AG09309 (cell line): ENCODE results near the gene EYS.
"Not testable (repeated sequence)": the region's sequence is repeated elsewhere in the genome, so short reads cannot be mapped to it uniquely, and the experiment has no call there.

Source experiments
- DNase-seq: peaks from one replicate; pipeline ENCODE4 v3.0.0-alpha.2; 2010; ENCODE audit warnings: low read depth
- H3K4me3 ChIP-seq: 2 replicates; pipeline ENCODE4 v1.5.1; 2011; ENCODE audit warnings: mild to moderate bottlenecking, low read depth, low read length, moderate library complexity; ENCODE audit not compliant: control insufficient read depth
- CTCF ChIP-seq: IDR thresholded peaks from 2 replicates; pipeline ENCODE4 v1.5.1; 2011; ENCODE audit warnings: mild to moderate bottlenecking, low read depth, low read length, inconsistent platforms; ENCODE audit not compliant: insufficient read depth, control insufficient read depth; ENCODE audit errors: missing control alignments

Gene EYS

DNA sequence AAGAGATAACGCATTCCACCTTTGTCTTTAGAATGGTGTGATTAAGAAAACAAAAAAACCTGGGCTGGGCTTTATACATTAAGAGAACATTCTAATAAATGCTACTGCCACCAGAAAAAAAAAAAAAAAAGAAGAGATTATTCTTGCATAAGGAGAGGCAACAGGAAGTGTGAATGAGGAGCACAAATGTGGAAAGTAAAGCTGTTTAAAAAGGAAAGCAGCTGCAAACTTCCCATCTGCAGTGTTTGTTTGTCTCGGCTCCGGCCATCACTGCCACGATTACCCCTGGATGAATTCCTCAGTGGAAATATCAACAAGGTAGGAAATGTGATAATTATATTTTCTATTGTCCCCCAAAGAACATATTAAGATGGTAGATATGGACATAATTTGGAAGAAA is 1847.5 kb downstream of the EYS start:
- TF ChIP-seq CTCF: no peak

GRCh38 chr6:63858691-63859090 is 1848.3 kb downstream of the EYS start:
- TF ChIP-seq CTCF: no peak
- DNase-seq: no peak

More for the DNA sequence above, 1847.5 kb downstream of the EYS start:
- DNase-seq: no peak
- no peak overlapping the region for H3K4me3 ChIP-seq

DNA sequence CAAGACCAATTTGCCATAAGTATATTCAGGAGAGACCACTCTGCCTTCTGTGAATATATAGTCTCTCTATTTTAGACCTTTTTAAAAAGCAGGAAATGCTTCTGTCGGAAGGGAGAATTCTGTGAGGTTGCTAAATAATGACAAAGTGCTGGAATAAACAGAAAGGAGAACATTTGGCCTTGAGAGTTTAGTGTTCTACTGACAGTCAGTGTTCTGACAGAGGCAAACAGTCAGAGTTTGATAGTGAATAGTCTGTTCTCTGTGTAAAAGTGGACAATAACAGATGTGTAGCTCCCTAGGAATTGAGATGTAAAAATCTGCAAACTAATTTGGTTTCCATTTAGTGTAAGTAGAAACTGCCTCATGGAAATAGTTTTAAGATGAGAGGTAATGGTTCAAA is 1850.8 kb downstream of the EYS start:
- H3K4me3 ChIP-seq: no peak overlapping the region
- no peak for TF ChIP-seq CTCF
- DNase-seq: no peak

More at GRCh38 chr6:63858691-63859090, 1848.3 kb downstream of the EYS start:
- H3K4me3 ChIP-seq: no peak overlapping the region

- no peak for TF ChIP-seq CTCF
- no peak overlapping the region for H3K4me3 ChIP-seq
- no peak for DNase-seq
Measured at GRCh38 chr6:63844287-63844686, 1862.7 kb downstream of the EYS start.

DNA sequence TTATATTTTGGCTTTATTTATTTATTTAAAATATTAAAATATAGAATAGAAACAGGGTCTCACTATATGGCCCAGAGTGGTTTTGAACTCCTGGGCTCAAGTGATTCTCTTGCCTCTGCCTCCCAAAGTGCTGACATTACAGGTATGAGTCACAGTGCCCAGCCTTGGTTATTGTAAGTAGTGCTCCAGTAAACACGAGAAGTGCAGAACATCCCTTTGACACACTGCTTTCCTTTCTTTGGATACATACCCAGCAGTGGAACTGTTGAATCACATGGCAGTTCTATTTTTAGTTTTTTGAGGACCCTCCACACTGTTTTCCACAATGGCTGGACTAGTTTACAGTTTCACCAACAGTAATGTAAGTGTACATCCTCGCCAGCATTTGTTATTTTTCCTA is 1867.5 kb downstream of the EYS start:
- no peak overlapping the region for H3K4me3 ChIP-seq
- no peak for DNase-seq
- no peak for TF ChIP-seq CTCF

- DNase-seq: not testable (repeated sequence)
Measured at GRCh38 chr6:63828678-63829077, 1878.3 kb downstream of the EYS start.

GRCh38 chr6:63824722-63825121 is 1882.3 kb downstream of the EYS start:
- DNase-seq: no peak
- TF ChIP-seq CTCF: no peak
- no peak overlapping the region for H3K4me3 ChIP-seq

More at GRCh38 chr6:63828678-63829077, 1878.3 kb downstream of the EYS start:
- not testable (repeated sequence) for H3K4me3 ChIP-seq

DNA sequence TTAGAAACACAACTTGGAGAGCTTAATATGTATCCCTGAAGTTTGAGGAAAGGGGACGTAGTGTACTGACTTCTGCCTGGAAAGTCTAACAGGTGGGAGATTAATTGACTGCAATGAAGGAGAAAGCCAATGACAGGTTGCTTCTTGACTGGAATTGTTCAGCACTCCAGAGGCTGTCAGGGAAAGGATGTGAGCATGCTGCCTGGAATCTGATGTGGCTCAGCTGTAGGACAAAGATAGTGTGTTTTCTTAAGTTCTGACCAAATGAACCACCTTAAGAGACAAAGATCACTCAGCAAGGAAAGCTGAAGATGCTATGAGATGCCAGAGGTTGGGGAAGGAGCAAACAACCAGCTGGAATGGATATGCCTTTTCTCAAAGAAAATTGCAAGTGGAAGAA is 1885.6 kb downstream of the EYS start:
- no peak overlapping the region for H3K4me3 ChIP-seq
- DNase-seq: no peak
- TF ChIP-seq CTCF: no peak
